ENCODE results near the gene SHLD1. TPM values are rescaled to one million over a fixed set of nuclear protein-coding genes. Genes with fewer than 3 reads are reported as not detected.

SHLD1 gene
- polyA plus RNA-seq, 1 donor from 2014 or later = 15.3 TPM

DNA sequence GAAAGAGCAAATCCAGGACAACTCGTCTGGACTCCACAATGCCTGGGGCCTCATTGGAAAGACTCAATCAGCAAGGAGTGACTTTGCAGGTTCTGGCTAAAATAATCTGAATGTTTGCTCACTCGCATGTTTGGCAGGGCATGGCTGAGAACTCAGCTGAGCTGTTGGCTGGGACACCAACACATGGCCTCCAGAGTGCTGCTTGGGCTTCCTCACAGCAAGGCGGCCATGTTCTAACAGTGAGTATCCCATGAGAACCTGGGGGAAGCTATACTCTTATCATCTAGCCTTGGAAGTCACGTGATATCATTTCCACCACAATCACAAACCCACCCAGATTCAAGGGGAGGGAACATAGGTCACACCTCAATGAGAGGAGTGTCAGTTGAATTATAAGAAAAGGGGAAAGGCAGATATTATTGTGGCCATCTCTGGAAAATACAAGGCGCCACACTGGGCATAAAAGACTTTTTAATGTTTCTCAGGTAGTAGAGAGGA lies 23.1 kb upstream of the SHLD1 start:
- no peaks in the 10 kb centered on the region for H3K9me2 ChIP-seq (ENCODE audit: insufficient read depth, low read length)
- TF ChIP-seq EZH2 (IDR thresholded peaks at IDR 0.05; ENCODE audit: borderline replicate concordance, insufficient read depth, low read length, poor library complexity, severe bottlenecking) (no peak), POLR2AphosphoS5 (IDR thresholded peaks at IDR 0.05) (no peak), EP300 (conservative IDR thresholded peaks at IDR 0.05; ENCODE audit: poor library complexity, severe bottlenecking) (no peak), TAF1 (IDR thresholded peaks at IDR 0.05; ENCODE audit: low read depth) (no peak), SMC3 (conservative IDR thresholded peaks at IDR 0.05; ENCODE audit: poor library complexity) (no peak)
- TF ChIP-seq, protein P1, sequence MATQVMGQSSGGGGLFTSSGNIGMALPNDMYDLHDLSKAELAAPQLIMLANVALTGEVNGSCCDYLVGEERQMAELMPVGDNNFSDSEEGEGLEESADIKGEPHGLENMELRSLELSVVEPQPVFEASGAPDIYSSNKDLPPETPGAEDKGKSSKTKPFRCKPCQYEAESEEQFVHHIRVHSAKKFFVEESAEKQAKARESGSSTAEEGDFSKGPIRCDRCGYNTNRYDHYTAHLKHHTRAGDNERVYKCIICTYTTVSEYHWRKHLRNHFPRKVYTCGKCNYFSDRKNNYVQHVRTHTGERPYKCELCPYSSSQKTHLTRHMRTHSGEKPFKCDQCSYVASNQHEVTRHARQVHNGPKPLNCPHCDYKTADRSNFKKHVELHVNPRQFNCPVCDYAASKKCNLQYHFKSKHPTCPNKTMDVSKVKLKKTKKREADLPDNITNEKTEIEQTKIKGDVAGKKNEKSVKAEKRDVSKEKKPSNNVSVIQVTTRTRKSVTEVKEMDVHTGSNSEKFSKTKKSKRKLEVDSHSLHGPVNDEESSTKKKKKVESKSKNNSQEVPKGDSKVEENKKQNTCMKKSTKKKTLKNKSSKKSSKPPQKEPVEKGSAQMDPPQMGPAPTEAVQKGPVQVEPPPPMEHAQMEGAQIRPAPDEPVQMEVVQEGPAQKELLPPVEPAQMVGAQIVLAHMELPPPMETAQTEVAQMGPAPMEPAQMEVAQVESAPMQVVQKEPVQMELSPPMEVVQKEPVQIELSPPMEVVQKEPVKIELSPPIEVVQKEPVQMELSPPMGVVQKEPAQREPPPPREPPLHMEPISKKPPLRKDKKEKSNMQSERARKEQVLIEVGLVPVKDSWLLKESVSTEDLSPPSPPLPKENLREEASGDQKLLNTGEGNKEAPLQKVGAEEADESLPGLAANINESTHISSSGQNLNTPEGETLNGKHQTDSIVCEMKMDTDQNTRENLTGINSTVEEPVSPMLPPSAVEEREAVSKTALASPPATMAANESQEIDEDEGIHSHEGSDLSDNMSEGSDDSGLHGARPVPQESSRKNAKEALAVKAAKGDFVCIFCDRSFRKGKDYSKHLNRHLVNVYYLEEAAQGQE (IDR thresholded peaks at IDR 0.05; ENCODE audit: borderline replicate concordance) = no peak
- H3K79me2 ChIP-seq (replicated peaks; ENCODE audit: insufficient read depth, low read length) = no peaks in the 10 kb centered on the region
- no peak overlapping the region for H3K9ac ChIP-seq (ENCODE audit: low read length)
- H3K4me2 ChIP-seq (ENCODE audit: low read length) = no peak overlapping the region
- H3K4me3 ChIP-seq (ENCODE audit: low read length) = no peak overlapping the region
- H3K36me3 ChIP-seq (ENCODE audit: insufficient read depth, low read length) = no peaks in the 10 kb centered on the region
- H4K20me1 ChIP-seq (ENCODE audit: insufficient read depth) = no peaks in the 10 kb centered on the region
- no peaks in the 10 kb centered on the region for H3K27me3 ChIP-seq (ENCODE audit: insufficient read depth, low read depth, low read length)
- no peaks in the 10 kb centered on the region for H3F3A ChIP-seq (ENCODE audit: insufficient read depth, low read length, poor library complexity, severe bottlenecking)
- no peak overlapping the region for H3K27ac ChIP-seq (ENCODE audit: low read length)
- no peak overlapping the region for H2AFZ ChIP-seq (ENCODE audit: low read depth, low read length)
- H3K9me3 ChIP-seq (ENCODE audit: low read length) = no peaks in the 10 kb centered on the region

DNA sequence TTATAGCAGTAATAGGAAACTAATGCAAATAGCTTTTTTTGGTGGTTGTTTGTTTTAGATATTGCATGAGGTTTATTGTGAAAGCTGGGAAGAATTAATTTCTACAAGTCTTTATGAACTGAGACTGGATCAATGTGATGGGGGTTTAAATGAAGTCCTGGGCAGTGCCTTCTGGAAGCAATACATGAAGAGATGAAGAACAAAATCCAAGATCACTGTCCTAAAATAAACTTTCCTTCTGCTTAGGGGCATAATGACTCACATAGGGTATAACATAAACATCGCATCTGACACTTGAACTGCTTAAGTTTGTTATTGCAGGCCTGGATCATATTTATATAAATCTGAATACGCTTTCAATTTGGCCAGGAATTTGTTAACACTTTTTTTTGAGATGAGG lies 20.9 kb upstream of the SHLD1 start:
- TF ChIP-seq RAD21 (conservative IDR thresholded peaks at IDR 0.05) = no peak
- no peak for TF ChIP-seq POLR2AphosphoS5 (IDR thresholded peaks at IDR 0.05)
- no peak for TF ChIP-seq EZH2 (IDR thresholded peaks at IDR 0.05; ENCODE audit: borderline replicate concordance, insufficient read depth, low read length, poor library complexity, severe bottlenecking)
- no peak for TF ChIP-seq MXI1 (conservative IDR thresholded peaks at IDR 0.05; ENCODE audit: poor library complexity, severe bottlenecking)
- no peak for TF ChIP-seq TAF1 (IDR thresholded peaks at IDR 0.05; ENCODE audit: low read depth)
- TF ChIP-seq SMC3 (conservative IDR thresholded peaks at IDR 0.05; ENCODE audit: poor library complexity) = no peak
- TF ChIP-seq EP300 (conservative IDR thresholded peaks at IDR 0.05; ENCODE audit: poor library complexity, severe bottlenecking) = no peak
- TF ChIP-seq, protein P2, sequence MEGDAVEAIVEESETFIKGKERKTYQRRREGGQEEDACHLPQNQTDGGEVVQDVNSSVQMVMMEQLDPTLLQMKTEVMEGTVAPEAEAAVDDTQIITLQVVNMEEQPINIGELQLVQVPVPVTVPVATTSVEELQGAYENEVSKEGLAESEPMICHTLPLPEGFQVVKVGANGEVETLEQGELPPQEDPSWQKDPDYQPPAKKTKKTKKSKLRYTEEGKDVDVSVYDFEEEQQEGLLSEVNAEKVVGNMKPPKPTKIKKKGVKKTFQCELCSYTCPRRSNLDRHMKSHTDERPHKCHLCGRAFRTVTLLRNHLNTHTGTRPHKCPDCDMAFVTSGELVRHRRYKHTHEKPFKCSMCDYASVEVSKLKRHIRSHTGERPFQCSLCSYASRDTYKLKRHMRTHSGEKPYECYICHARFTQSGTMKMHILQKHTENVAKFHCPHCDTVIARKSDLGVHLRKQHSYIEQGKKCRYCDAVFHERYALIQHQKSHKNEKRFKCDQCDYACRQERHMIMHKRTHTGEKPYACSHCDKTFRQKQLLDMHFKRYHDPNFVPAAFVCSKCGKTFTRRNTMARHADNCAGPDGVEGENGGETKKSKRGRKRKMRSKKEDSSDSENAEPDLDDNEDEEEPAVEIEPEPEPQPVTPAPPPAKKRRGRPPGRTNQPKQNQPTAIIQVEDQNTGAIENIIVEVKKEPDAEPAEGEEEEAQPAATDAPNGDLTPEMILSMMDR (IDR thresholded peaks at IDR 0.05; ENCODE audit: poor library complexity, severe bottlenecking) = no peak
- TF ChIP-seq, protein P1 (IDR thresholded peaks at IDR 0.05; ENCODE audit: borderline replicate concordance) = no peak
- Histone ChIP-seq H4K20me1 (ENCODE audit: insufficient read depth) (no peaks in the 10 kb centered on the region), H3K27me3 (ENCODE audit: insufficient read depth, low read depth, low read length) (no peaks in the 10 kb centered on the region), H3K9ac (ENCODE audit: low read length) (no peak overlapping the region), H3K9me3 (ENCODE audit: low read length) (no peaks in the 10 kb centered on the region), H3K36me3 (ENCODE audit: insufficient read depth, low read length) (no peaks in the 10 kb centered on the region), H3F3A (ENCODE audit: insufficient read depth, low read length, poor library complexity, severe bottlenecking) (no peaks in the 10 kb centered on the region), H3K27ac (ENCODE audit: low read length) (no peak overlapping the region), H3K79me2 (replicated peaks; ENCODE audit: insufficient read depth, low read length) (no peaks in the 10 kb centered on the region), H3K9me2 (ENCODE audit: insufficient read depth, low read length) (no peaks in the 10 kb centered on the region), H3K4me3 (ENCODE audit: low read length) (no peak overlapping the region), H3K4me2 (ENCODE audit: low read length) (no peak overlapping the region), H2AFZ (ENCODE audit: low read depth, low read length) (no peak overlapping the region)
